GM19025 (cell line): ENCODE measurements around the gene FXYD3.

Experiments
- ATAC-seq: cut with Tn5 transposase; IDR thresholded peaks from one replicate; pipeline ENCODE4 v1.9.1; 2021; ENCODE audit warnings: mild to moderate bottlenecking, low read depth, moderate library complexity; ENCODE audit not compliant: unreplicated experiment

FXYD3 gene, protein sequence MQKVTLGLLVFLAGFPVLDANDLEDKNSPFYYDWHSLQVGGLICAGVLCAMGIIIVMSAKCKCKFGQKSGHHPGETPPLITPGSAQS

GRCh38 chr19:35115177-35115951 lies at the start of gene FXYD3:
Gene FXYD3, plus strand, starts transcription at chr19:35115823. Its CDS starts 3,554 bp downstream, at chr19:35119377.
- ATAC-seq, result no peak

DNA sequence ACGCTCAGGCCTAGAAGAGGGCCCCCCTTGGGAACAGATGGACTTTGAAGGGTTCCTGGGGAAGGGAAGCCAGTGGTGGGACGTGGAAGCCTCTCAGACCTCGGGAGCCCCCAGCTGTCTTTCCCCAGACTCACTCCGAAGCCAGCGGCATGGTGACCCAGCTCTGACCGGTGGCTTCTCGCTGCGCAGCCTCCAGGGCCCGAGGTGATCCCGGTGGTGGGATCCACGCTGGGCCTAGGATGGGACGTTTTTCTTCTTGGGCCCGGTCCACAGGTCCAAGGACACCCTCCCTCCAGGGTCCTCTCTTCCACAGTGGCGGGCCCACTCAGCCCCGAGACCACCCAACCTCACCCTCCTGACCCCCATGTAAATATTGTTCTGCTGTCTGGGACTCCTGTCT lies 49.5 kb upstream of the FXYD3 start:
- no peak for ATAC-seq

DNA sequence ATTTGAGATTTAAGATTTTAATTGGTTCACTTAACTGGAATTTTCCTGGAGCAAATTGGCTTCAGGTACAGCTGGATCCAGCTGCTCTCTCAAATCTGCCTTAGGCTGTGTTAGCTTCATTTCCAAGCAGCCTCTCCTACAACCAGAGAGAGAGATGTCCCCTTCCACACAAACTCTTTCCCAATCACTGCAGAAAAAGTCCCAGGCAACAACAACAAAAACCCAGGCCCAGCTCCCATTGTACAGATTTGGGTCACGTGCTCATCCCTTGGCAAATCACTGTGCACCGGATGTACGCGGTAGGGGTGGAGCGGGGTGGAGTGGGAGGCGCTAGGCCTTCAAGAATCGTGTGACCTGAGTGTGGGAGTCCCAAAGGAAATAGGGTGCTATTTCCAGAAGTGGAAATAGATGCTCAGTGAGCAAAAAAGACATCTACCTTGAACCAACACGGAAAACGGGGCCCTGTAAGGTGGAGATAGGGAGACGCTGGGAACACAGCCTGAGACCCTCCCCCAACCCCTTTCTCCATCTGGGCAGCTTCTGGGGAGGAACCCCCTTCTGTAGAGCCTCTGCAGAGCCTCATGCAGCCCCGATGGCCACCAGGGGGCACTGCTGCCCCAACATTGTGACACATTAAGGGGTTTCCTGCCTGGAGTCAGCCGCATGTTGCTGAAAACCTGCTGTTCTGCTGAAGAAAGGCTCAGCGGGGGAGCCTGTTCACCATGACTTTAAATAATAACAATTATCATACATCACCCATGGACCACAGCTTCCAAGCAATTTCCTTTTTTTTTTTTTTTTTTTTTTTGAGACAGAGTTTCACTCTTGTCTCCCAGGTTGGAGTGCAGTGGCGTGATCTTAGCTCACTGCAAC lies 48.7 kb upstream of the FXYD3 start:
- no peak for ATAC-seq

- no peak for ATAC-seq
Observed at GRCh38 chr19:35068941-35069634, 46.5 kb upstream of the FXYD3 start.

DNA sequence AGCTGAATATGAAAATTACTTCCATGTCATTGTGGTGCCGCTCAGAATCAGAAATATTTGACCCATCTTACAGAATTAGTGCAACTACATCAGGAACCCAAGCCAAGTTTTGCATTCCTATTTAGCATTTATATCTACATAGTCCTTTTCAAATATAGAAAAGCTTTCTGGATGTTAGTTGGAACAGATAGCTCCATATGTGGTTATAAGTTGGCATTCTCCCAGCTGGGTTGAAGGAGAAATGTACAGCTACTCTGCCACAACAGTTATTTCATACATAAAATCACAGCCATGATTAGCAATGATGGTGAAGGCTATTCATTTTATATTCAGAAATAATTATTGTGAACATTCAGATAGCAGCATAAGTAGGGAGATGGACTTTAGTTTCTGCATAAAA lies 45.9 kb upstream of the FXYD3 start:
- no peak for ATAC-seq

DNA sequence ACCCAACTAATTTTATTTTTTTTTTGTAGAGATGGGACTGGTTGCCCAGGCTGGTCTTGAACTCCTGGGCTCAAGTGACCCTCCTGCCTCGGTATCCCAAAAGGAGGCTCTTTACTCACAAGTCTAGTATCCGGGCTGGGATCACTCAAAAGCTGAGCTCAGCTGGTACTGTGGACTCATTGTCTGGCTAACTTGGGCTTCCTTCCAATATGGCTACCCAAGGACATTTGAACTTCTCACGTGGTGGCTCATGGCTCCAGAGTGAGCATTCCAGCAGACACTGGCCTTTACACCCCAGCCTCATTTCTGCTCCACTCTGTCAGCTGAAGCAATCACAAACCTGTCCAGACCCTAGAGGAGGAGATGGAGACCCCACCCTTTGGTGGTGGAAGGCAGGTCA lies 45.2 kb upstream of the FXYD3 start:
- no peak for ATAC-seq

DNA sequence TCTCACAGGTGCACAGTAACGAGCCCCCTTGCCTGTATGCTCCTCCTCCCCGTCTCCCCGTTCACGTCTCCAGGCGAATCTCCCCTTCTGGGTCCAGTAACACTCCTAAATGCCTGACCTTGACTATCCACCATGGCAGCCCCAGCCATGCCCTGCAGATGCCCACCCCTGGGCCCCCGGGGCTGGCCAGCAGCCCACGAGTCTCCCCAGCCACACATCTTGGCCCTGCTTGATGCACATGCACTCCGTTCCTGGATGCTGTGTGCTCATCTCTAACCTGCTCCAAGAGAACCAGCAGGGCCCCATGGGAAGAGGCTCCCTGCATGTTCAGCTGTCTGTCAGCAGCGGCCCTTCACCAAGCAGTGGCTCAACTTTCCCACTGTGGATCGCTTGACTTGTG lies 42.1 kb upstream of the FXYD3 start:
- no peak for ATAC-seq

DNA sequence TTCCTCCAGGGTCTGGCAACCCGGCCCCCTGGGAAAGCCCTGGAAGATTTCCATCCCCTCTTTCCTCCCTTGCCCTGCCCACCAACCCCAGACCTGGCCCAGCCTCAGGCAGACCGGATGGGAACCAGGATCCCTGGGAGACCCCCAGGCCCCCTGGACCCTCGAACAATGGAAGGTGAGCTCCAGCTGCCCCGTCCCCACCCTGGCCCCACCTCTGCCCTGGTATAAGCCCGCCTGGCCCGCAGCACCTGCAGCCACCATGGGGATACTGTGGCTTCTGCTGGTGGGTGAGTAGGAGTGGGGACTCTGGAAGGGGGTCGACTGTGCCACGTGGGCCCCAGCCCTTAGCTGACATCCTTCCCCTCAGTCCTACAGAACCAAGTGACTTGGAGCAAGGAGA lies 41.7 kb upstream of the FXYD3 start:
- ATAC-seq, result no peak

- ATAC-seq, result no peak
Observed at GRCh38 chr19:35074426-35075201, 41.0 kb upstream of the FXYD3 start.

DNA sequence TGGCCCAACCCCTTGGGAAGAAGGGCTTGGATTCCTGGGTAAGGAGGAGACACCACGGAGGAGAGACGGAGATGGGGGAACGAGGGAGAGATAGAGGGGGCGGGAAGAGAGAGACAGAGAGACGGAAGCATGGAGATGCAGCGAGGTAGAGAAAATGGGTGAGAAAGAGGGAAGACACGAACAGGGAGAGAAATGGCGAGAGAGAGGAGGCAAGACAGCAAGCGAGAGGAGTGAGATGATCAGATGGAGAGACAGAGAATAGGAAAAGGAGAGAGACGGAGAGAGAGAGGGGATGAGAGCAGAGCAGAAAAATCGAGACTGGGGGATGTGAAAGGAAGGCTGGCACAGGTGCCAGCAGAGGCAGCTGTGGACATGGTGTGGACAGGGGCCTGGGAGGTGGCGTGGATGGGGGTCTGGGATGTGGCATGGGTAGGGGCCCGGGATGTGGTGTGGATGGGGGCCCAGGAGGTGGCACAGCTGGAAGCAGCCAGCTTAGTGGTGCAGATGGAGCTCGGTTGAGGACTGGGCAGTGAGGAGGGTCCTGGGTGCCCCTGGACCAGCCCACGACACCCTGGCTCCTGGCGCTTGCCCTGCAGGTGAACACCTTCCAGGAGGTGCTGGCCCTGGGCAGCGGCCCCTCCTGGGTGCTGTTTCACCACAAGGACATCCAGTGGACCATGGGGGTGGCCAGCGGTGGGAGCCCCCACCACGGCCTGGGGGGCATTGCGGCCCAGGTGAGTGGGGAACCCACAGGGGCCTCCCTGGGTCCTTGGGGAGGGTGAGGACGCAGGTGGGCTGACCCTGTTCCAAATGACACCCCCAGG lies 40.2 kb upstream of the FXYD3 start:
- no peak for ATAC-seq

GRCh38 chr19:35076026-35076370 lies 39.6 kb upstream of the FXYD3 start:
- ATAC-seq, result no peak

DNA sequence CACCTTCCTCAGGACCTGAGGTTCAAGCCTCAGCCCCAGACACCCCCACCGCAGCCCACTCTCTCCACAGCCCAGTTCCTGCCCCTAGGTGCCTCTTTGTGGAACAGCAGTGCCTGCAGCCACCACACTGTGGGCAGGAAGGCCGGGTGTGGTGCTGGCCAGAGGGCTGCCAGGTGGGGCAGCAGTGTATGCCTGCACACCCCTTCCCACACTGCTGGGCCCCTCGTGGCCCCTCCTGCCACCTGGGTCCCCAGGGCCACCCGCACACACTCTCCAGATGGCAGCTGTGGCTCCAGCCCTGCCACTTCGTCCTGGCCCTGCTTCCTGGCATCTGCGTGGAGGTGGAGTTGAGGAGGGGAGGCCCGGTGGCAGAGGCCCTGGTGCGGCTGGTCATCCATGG lies 39.0 kb upstream of the FXYD3 start:
- ATAC-seq, result no peak

GRCh38 chr19:35077411-35078223 lies 38.0 kb upstream of the FXYD3 start:
- no peak for ATAC-seq

GRCh38 chr19:35079826-35080225 lies 35.8 kb upstream of the FXYD3 start:
- ATAC-seq, result no peak

- ATAC-seq, result no peak
Observed at GRCh38 chr19:35080613-35081170, 34.9 kb upstream of the FXYD3 start.

GRCh38 chr19:35081201-35081600 lies 34.4 kb upstream of the FXYD3 start:
- ATAC-seq, result no peak

DNA sequence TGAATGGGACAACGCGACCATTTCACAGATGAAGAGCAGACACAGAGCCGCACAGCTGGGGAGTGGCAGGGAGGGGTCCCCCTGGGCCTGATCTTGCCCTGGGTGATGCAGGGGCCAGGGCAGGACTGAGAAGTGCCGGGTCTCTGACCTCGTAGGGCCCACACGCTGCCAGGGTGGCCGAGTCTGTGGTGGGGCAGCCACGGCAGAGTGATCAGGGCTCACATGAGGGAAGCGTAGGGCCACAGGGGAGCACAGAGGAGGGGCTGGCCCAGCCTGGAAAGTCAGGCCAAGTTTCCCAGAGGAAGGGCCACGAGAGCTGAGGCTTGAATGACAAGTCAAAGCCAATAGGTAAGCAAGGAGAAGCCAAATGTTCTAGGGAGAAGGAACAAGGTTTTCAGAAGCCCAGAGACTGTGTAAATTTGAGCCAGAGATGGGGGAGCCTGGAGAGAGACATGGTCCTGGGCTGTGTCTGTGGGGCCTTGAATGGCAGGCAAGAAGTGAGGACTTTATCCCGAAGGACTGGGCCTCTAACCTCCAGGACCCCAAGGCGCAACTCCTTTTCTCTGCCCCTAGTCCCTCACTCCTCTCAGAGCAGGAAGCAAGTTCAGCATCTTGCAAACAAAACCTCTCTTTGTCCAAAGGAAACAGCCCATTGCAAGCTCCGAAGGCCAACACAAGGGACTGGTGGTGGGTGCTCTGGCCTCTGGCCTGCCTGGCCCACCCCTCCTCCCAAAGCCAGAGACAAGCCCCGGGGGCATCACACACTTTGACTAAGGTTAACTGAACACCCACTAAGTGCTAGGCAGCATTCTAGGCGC lies 31.7 kb upstream of the FXYD3 start:
- ATAC-seq, result no peak

DNA sequence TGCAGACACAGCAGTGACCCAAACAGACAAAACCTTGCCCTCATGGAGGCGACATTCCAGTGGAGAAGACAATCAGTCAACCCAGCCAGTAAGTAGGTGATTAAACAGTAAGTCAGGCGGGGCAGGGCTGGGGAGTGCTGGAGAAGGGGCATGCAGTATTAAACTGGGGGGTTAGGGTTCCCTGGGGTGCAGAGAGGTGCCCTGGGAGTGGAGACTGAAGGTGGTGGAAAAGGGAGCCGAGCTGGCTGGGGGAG lies 31.2 kb upstream of the FXYD3 start:
- ATAC-seq, result no peak
